Adrenal gland (tissue), 5 donors: Measurements from ENCODE around the gene SETBP1.

Source experiments
- POLR2A ChIP-seq, 2 donors: fragments of 450-650 bp; IDR thresholded peaks; one replicate each; pipeline ENCODE4 v1.6.1; 2017; ENCODE audit warnings: antibody characterized with exemption in 2 of 2, mild to moderate bottlenecking in 2 of 2, moderate library complexity in 1 of 2
- TF ChIP-seq, protein P1 (sequence below), 6 experiments: fragments of 450-650 bp in 4 of 6; fragments of 200-600 bp in 2 of 6; sonication (generic) in 1 of 6; IDR thresholded peaks; 1 replicate in 5 of 6; 2 replicates in 1 of 6; pipeline versions ENCODE4 v1.5.1 to v1.8.0; 2016 to 2021; ENCODE audit warnings: antibody characterized with exemption in 6 of 6, mild to moderate bottlenecking in 2 of 6, moderate library complexity in 1 of 6
- donor health status: DM: no; HTN: no; CAD: no.

DNA sequence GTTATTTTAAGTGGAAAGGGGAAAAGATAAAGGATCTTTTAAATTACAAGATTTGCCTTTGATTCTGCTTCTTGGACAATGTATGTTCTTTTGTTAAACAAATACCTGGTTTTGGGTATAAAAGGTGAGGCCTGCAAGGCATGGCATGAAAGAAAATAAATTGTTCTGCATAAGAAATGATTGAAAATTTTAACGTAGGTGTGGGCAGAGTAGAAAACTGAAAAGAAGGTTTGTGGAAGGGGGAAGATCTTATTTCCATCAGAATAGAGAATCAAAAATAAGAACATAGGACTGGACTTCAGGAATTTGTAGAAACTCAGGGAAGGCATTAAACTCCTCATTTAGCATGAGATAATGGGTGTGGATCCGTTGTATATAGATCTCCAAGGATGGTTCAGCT lies 153.1 kb downstream of the SETBP1 start:
- TF ChIP-seq, protein P1, sequence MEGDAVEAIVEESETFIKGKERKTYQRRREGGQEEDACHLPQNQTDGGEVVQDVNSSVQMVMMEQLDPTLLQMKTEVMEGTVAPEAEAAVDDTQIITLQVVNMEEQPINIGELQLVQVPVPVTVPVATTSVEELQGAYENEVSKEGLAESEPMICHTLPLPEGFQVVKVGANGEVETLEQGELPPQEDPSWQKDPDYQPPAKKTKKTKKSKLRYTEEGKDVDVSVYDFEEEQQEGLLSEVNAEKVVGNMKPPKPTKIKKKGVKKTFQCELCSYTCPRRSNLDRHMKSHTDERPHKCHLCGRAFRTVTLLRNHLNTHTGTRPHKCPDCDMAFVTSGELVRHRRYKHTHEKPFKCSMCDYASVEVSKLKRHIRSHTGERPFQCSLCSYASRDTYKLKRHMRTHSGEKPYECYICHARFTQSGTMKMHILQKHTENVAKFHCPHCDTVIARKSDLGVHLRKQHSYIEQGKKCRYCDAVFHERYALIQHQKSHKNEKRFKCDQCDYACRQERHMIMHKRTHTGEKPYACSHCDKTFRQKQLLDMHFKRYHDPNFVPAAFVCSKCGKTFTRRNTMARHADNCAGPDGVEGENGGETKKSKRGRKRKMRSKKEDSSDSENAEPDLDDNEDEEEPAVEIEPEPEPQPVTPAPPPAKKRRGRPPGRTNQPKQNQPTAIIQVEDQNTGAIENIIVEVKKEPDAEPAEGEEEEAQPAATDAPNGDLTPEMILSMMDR (IDR thresholded peaks at IDR 0.05), result no peak
- TF ChIP-seq POLR2A (IDR thresholded peaks at IDR 0.05), result no peak
